Smooth muscle cell (in vitro differentiated cells): ENCODE measurements around the gene MED25. TPM values are rescaled to one million over a fixed set of nuclear protein-coding genes. Genes with fewer than 3 reads are reported as not detected.
A peak's percentile ranks its signal among the peaks of the same experiment; 100 is the strongest.

Source experiments
- DNase-seq: peaks from one replicate; lab custom pipeline; 2025; ENCODE audit not compliant: unreplicated experiment; lab: John Stamatoyannopoulos, UW
- H2AFZ ChIP-seq: fragments of 200-600 bp; sonication (generic); 2 replicates; pipeline ENCODE4 v1.6.0; 2016; ENCODE audit warnings: antibody characterized with exemption, low read depth, mild to moderate bottlenecking
- H3F3A ChIP-seq: fragments of 200-600 bp; sonication (generic); 2 replicates; pipeline ENCODE4 v1.6.0; 2017; ENCODE audit warnings: antibody characterized with exemption, low read depth
- H3K27ac ChIP-seq: fragments of 200-600 bp; sonication (generic); 2 replicates; pipeline ENCODE4 v1.5.1; 2016; ENCODE audit warnings: low read depth, mild to moderate bottlenecking
- H3K27me3 ChIP-seq: fragments of 200-600 bp; sonication (generic); 2 replicates; pipeline ENCODE4 v1.6.1; 2016; ENCODE audit warnings: low read depth, mild to moderate bottlenecking
- H3K36me3 ChIP-seq: fragments of 200-600 bp; sonication (generic); 2 replicates; pipeline ENCODE4 v1.5.1; 2016; ENCODE audit warnings: low read depth
- H3K4me1 ChIP-seq: fragments of 200-600 bp; sonication (generic); 2 replicates; pipeline ENCODE4 v1.5.1; 2016; ENCODE audit warnings: low read depth
- H3K4me2 ChIP-seq: fragments of 200-600 bp; sonication (generic); 2 replicates; pipeline ENCODE4 v1.6.0; 2016; ENCODE audit warnings: mild to moderate bottlenecking
- H3K4me3 ChIP-seq: fragments of 200-600 bp; sonication (generic); 2 replicates; pipeline ENCODE4 v1.5.1; 2016; ENCODE audit warnings: mild to moderate bottlenecking
- H3K79me2 ChIP-seq: fragments of 200-600 bp; sonication (generic); 2 replicates; pipeline ENCODE4 v1.6.0; 2016; ENCODE audit warnings: low read depth, mild to moderate bottlenecking
- H3K9ac ChIP-seq: fragments of 200-600 bp; sonication (generic); 2 replicates; pipeline ENCODE4 v1.6.0; 2016; ENCODE audit warnings: low read depth
- H3K9me3 ChIP-seq: fragments of 200-600 bp; sonication (generic); replicated peaks from 2 replicates; pipeline ENCODE4 v1.5.1; 2016; ENCODE audit warnings: low read depth
- H4K20me1 ChIP-seq: fragments of 200-600 bp; sonication (generic); 2 replicates; pipeline ENCODE4 v1.6.0; 2016; ENCODE audit warnings: low read depth
- CTCF ChIP-seq: fragments of 200-600 bp; sonication (generic); IDR thresholded peaks from 2 replicates; pipeline ENCODE4 v1.5.1; 2017; ENCODE audit warnings: borderline replicate concordance, mild to moderate bottlenecking, antibody characterized with exemption; ENCODE audit not compliant: insufficient read depth, poor library complexity, severe bottlenecking
- WGBS: methylation state at CpG from one replicate; pipeline ENCODE4 v1.1.7; 2016; ENCODE audit warnings: low lambda C conversion rate; 5-methylcytosine and 5-hydroxymethylcytosine counted together
- polyA plus RNA-seq: library from polyadenylated mRNA; unstranded; fragments of >200 nt; fragmentation: Nextera tagmentation; extraction: Ambion mirVana; gene quantifications from 2 replicates; pipeline ENCODE4 v1.2.1, GENCODE V29; 2016
- total RNA-seq: library from RNA; depleted of rRNA; stranded (reverse); fragments of >200 nt; gene quantifications from 2 replicates; pipeline ENCODE4 v1.2.3, GENCODE V29; 2014

Gene MED25
- total and polyA plus RNA-seq, 2 experiments from 2014 or later = 20.4 to 34.1 TPM

- Histone ChIP-seq H4K20me1 (peaks cover 4% of the 10 kb centered on the region), H3K4me2 (no peak overlapping the region), H3K9ac (no peak overlapping the region), H3K27ac (no peak overlapping the region), H3K36me3 (peaks cover 8% of the 10 kb centered on the region), H3F3A (no peaks in the 10 kb centered on the region), H3K4me1 (no peaks in the 10 kb centered on the region), H3K79me2 (no peaks in the 10 kb centered on the region), H3K4me3 (no peak overlapping the region), H2AFZ (no peak overlapping the region), H3K27me3 (no peaks in the 10 kb centered on the region), H3K9me3 (no peaks in the 10 kb centered on the region)
- no peak for DNase-seq
- TF ChIP-seq CTCF = no peak
- WGBS = 98% methylated on average over 10 of the region's 12 CpGs
Measured at GRCh38 chr19:49835562-49835961, 17.5 kb downstream of the MED25 start.

GRCh38 chr19:49836176-49837008 is 18.3 kb downstream of the MED25 start:
- TF ChIP-seq CTCF = no peak
- Histone ChIP-seq H3K27ac (peak overlapping the region; percentile 41), H3K9me3 (no peaks in the 10 kb centered on the region), H3K4me2 (no peak overlapping the region), H3K4me1 (no peaks in the 10 kb centered on the region), H3K9ac (peak overlapping the region; percentile 12), H3F3A (no peaks in the 10 kb centered on the region), H3K27me3 (no peaks in the 10 kb centered on the region), H4K20me1 (no peaks in the 10 kb centered on the region), H2AFZ (no peak overlapping the region), H3K4me3 (no peak overlapping the region), H3K36me3 (peaks cover 8% of the 10 kb centered on the region), H3K79me2 (no peaks in the 10 kb centered on the region)
- WGBS = 88% methylated on average over 19 of the region's 20 CpGs
- DNase-seq = no peak

GRCh38 chr19:49837009-49837310 is 18.9 kb downstream of the MED25 start:
- Histone ChIP-seq H4K20me1 (no peaks in the 10 kb centered on the region), H3K4me3 (no peak overlapping the region), H3K4me2 (no peak overlapping the region), H3K27ac (peak overlapping the region; percentile 41), H3F3A (no peaks in the 10 kb centered on the region), H2AFZ (no peak overlapping the region), H3K27me3 (no peaks in the 10 kb centered on the region), H3K9me3 (no peaks in the 10 kb centered on the region), H3K79me2 (no peaks in the 10 kb centered on the region), H3K9ac (peak overlapping the region; percentile 12), H3K36me3 (peaks cover 8% of the 10 kb centered on the region), H3K4me1 (no peaks in the 10 kb centered on the region)
- peak; percentile 7 for DNase-seq
- WGBS = 54% methylated on average over 5 of the region's 5 CpGs
- TF ChIP-seq CTCF = no peak

GRCh38 chr19:49837425-49837824 is 19.3 kb downstream of the MED25 start:
- H3K27me3 ChIP-seq = no peaks in the 10 kb centered on the region
- 97% methylated on average over 9 of the region's 9 CpGs for WGBS
- no peak overlapping the region for H3K4me3 ChIP-seq
- no peaks in the 10 kb centered on the region for H3K79me2 ChIP-seq
- H3K9me3 ChIP-seq = no peaks in the 10 kb centered on the region
- H4K20me1 ChIP-seq = no peaks in the 10 kb centered on the region
- no peak overlapping the region for H3K4me2 ChIP-seq
- H3K36me3 ChIP-seq = peaks cover 8% of the 10 kb centered on the region
- no peak for TF ChIP-seq CTCF
- DNase-seq = no peak
- no peaks in the 10 kb centered on the region for H3F3A ChIP-seq
- H3K27ac ChIP-seq = peak overlapping the region; percentile 41
- no peaks in the 10 kb centered on the region for H3K4me1 ChIP-seq
- no peak overlapping the region for H2AFZ ChIP-seq
- peak overlapping the region; percentile 12 for H3K9ac ChIP-seq
